GM21619 (cell line): ENCODE measurements around the gene ARMC12.

Experiments used
- ATAC-seq: cut with Tn5 transposase; IDR thresholded peaks from one replicate; pipeline ENCODE4 v1.9.1; 2021; ENCODE audit not compliant: unreplicated experiment

Gene ARMC12

DNA sequence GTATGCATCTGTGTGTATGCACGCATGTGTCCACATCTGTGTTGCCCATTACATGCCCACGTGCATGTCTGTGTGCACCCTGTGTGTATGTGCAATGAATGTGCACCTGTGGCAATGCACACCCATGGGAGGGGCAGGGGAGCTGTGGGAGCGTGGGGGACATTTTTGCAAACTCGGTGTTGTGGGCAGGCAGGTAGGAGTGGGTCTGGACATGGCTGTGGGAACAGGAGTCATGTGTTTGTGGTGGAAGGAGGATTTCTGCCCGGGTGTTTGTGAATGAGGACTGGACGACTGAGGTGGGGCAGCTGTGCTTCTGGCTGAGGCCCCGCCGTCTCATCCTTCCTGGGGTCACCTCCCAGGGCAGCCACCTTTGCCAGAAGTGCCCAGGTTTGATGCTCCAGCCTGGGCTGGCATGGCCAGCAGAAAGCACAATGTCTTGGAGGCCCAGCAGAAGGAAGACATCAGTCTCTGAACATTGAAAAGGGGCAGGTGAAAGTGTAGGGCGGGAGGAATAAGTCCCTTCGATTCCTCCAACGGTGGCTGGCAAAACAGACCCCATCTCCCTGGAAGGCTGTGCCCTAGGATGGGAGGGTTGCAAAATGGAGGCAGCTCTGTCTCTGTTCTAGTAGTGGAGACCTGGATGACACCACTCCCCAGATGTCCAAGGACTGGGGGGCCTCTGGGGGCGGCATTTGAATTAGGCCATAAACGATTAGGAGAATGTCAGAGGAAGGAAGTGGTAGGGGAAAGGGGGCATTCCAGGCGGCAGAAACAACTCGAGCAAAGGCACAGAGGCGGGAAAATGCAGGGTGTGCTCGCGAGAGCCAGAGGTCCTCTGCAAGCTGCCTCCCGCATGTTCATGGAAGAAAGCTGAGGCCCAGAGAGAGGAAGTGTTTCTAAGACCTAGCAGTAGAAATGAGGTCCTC is 19.1 kb upstream of the ARMC12 start:
- no peak for ATAC-seq

- ATAC-seq, result no peak
Observed at GRCh38 chr6:35718375-35718736, 18.5 kb upstream of the ARMC12 start.

DNA sequence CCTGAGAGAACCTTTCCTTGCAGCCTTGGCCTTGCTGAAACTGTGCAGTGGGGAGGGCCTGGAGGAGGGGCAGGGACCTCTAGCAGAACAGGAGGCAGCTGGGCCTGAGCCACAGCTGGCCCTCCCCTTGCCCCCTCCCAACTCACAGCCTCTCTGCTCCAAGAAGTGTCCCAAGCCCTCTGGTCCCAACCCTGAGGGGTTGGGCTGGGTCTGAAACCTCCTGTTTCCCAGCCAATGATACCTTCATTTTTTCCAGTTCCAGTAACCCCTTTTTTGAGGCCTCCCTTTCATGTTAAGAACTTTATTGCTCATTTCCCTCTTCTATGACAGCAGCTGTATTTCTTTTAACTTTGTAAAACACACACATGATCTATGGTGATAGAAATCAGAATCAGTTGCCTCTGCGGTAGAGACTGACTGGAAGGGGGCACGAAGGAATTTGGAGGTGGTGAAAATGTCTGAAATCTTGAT is 17.9 kb upstream of the ARMC12 start:
- ATAC-seq, result no peak

- peak; percentile 33 for ATAC-seq
Observed at GRCh38 chr6:35719404-35719829, 17.4 kb upstream of the ARMC12 start.

DNA sequence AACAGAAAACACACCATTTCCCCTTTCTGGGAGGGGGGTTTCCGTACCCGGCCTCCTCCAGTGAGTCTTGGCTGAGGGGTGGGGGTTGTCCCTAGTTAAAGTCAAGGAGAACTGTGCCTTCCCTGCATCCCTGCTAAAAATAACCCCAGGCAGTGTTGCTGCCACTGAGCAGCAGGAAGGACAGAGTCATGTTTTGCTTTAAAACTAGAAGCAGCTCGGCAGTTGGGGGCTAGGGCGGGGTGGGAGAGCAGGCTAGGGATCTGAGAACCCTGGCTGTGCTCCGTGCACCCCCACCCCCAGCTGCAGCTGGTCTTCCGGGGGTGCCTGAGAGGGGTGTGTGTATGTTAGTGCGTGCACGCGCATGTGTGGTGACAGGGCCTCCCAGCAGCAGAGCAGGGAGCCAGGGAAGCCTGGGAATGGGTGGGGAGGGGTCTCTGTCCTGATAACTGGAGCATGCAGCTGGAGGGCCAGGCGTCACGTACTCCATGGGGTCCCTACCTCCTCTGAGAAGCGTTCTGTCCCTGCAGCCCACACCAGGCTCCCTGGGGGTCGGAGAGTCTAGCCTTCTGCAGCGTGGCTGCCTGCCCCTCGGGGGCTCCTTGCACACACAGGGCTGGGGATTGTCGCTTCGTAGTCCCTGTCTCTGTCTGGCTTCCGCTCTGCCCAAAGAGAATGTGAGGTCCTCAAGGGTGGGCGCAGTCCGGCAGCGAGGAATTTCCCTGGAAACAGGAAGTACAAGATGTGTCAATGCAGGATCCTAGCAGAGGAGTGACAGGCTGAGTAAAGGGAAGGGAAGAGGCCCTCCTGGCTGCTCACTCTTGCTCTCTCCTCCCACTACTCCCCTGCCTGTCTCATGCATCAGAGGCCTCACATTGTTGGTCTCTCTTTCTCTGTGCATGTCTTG is 16.8 kb upstream of the ARMC12 start:
- ATAC-seq, result peak; percentile 56

GRCh38 chr6:35722121-35722761 is 14.6 kb upstream of the ARMC12 start:
- ATAC-seq, result no peak

DNA sequence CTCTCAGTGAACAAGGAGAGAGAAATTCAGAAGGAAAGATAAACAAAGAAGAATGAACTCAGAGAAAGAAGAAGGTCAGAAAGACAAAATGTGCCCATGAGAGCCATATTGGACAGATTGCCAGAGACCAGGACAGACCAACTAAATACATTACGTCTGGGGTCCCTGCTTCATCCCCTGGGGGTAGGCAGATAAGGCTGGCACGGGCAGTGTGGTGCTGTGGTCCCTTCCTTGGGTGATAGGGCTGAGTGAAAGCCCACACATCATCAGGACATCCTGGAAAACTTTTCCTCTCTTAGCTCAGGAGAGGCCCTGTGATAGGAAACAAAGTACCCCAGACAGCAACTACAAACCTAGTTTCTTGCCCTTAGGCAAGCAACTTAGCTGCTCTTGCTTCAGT is 13.2 kb upstream of the ARMC12 start:
- no peak for ATAC-seq

DNA sequence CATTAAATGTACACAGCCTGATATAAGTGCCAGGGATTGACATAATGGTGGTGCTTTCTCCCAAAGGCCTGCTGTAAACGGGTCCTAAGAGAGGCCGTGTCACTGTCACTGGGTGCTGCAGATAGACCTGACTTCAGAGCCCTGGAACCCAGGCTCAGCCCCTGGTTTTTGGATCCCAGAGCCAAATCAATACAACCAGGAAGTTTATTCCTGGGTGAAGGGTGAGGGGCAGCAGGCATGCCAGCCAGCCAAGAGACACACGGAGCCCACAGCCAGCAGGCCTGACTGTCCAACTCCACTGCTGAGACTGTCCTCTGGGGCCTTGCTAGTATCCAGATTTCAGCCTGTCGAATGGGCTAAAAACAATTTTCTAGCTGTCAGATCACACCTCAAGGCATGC is 12.8 kb upstream of the ARMC12 start:
- ATAC-seq, result no peak

- ATAC-seq, result no peak
Observed at GRCh38 chr6:35724471-35724870, 12.4 kb upstream of the ARMC12 start.

DNA sequence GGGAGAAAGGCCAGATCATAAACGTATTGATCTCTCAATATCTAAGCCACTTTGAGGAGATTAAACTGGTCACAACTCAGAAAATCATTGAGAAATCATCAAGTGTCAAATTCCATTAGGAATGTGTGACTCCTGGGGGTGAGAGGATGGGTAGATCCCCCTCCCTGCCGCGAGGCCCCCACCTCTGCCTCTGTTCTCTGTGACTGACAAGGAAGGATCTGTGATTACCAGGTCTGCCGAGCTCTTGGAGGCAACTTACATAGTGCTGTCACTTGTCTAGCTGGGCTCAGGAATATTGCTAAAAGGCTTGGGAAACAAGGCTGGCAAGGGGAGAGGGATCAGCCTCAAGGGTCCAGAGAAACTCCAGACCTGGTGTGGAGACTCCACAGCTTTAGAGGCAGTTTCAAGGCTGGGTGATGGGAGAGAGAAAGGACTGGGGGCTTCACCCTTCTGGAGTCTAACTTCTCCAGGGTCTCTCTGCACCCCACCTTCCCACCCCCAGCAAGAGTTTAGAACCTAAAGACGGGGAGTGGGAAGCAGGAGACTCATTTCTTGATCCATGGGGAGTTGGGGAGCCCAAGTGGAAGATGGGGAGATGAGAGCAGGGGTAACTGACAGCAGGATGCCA is 11.6 kb upstream of the ARMC12 start:
- ATAC-seq, result no peak

DNA sequence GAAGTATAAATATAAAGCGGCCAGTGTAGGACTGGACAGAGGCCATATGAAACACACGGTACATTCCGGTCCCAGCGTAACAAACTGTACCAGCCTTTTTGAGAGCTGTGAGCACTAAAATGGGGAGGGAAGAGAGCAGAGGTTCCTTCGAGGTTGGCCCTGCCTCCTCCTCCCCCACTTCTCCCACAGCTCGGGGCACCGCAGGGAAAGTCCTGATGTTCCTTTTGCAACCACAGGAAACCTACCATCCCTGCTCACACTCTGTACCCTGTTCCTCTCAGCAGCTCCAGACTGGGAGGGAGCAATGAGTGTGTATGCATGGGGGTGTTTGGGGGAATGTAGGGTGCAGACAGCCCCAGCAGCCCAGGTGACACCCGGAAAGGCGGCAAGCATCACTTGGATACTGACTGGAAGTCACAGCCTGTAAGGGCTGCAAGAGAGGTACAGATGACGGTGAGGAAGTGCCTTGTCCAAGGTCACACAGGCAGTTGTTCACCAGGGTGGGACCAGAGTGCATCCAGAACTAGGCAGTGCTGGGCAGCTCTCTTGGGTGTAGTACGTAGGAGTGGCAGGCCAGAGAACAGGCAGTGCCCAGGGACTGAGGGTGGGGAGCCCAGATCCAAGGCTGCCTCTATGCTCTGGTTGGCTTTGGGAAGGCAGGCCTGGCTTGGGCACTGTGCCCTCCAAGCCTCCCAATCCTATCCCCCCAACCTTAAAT is 11.0 kb upstream of the ARMC12 start:
- no peak for ATAC-seq

DNA sequence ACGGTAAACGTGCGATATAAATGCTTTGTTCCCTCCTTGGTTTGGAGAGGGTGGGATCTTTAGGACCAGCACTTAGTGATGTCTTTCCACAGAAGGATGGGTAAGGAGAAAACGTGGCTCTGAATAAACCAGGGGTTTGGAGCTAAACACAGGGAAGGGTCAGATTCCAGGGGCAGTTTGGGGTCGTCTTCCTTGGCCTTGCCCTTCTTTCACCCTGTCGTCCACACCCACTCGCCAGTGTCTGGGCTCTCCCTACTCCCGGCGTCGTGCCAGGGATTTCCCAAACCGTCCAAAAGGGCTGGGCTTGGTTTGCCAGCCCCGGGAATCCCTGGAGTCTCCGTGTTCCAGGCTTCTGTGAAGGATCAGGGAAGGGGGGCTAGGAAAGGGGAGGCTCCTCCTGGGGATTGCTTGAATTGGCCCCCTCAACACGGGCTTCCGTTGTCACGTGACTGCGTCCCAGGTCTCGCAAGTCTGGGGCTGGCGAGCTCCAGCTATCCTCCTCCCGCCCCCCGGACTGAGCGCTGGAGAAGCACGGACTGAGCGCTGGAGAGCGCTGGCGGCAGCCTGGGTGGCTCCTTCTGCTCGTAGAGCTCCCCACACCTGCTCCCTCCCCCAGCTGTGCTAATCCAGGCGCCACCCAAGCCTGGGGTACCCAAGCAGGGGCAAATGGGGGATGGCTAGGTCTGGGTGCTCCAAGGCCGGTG is 9.4 kb upstream of the ARMC12 start:
- ATAC-seq, result peak; percentile 9

- peak; percentile 41 for ATAC-seq
Observed at GRCh38 chr6:35727935-35728682, 8.7 kb upstream of the ARMC12 start.

- ATAC-seq, result no peak
Observed at GRCh38 chr6:35728683-35729678, 7.9 kb upstream of the ARMC12 start.

DNA sequence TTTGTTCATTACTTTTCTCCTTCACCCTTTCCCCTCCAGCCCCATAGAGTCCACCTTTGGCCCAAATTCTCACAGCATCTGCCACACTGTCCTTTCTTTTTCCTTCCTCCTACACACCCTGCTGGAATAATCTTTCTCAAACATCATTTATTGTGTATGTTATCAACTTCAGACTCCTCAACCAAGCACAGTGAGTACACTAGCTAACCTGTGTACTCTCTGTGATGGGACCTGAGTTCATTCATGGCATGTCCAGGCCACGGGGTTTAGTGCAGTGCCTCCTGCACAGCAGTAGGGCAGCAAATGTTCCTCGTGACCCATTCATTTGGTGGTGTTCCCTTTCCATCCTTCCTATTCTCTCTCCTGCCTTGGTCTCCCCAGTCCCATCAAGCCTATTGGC is 7.1 kb upstream of the ARMC12 start:
- ATAC-seq, result no peak

- ATAC-seq, result no peak
Observed at GRCh38 chr6:35730745-35731413, 6.0 kb upstream of the ARMC12 start.

DNA sequence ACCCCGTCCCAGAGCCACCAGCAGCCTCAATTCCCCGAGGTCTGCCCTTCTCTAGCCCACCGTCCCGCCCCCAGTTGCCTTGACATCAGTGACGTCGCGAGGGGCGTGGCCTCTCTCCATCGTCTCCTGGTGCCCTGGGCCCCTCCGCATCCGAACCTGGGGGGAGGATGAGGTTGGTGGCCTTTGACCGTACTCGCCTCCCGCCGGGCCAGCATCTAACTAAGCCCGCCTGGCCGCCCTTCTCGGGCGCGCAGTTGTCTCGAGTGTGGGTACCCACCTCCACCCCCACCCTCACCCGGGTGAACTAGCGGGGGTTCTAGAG is 5.5 kb upstream of the ARMC12 start:
- ATAC-seq, result peak; percentile 48
